Central memory CD4-positive, alpha-beta T cell (primary cell): ENCODE measurements around the gene SLC7A8.
"Not testable (repeated sequence)": the region's sequence is repeated elsewhere in the genome, so short reads cannot be mapped to it uniquely, and the experiment has no call there.

Experiments
- DNase-seq: peaks from one replicate; pipeline ENCODE4 v3.0.0; 2022

SLC7A8 gene

DNA sequence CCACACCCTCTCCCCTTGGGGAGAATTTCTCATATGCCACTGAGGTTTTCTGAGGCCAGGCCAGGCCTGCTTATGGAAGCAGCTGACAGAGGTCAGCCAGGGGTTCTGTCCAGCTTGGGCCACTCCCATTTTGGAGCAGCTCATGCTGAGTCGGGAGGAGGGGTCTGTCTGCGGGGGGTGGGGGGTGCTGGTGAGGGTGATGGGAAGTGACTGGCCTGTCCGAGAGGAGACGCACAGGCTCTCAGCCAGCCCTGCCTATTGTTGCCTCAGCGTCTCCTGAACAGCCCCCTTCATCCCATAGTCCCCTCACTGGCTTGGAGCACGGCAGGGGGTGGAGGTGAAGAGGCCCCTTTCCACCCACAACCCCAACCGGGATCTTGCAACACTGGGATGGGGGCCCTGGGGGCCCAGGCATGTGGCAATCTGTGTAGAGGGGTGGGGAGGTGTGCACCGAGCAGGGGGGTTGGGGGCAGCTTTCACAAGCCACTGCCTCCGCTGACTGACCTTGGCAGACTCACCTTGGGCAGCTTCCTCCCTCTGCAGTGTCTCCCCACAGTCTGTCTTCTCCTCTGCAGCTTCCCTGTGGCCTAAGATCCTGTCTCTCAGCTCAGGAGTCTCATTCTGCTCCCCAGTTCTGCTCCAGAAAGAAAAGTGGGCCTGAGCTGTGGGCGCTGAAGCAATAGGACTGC, 69.9 kb downstream of the SLC7A8 start:
- no peak for DNase-seq

- DNase-seq, result no peak
Observed at GRCh38 chr14:23112359-23113178, 70.9 kb downstream of the SLC7A8 start.

- no peak for DNase-seq
Observed at GRCh38 chr14:23110579-23111365, 72.7 kb downstream of the SLC7A8 start.

DNA sequence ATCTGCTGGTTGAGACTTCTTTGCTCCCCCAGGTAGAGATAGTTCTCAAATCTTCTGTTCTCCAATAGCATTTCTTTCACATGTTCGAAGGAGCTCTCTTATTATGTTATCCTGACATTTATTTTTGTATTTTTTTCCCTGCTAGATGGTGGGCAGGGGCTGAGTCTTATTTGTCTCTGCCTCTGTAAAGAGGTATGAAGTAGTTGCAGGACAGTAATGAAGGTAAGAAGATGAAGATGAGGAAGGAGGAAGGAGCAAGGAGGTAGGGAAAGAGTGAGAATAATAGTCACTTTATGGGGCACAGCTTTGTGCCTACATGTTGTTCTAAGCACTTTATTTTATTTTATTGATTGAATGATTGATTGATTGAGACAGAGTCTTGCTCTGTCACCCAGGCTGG, 73.7 kb downstream of the SLC7A8 start:
- DNase-seq, result no peak

- DNase-seq, result not testable (repeated sequence)
Observed at GRCh38 chr14:23108169-23108568, 75.3 kb downstream of the SLC7A8 start.

GRCh38 chr14:23107620-23108019, 75.8 kb downstream of the SLC7A8 start:
- not testable (repeated sequence) for DNase-seq

GRCh38 chr14:23106747-23107045, 76.8 kb downstream of the SLC7A8 start:
- DNase-seq, result no peak

DNA sequence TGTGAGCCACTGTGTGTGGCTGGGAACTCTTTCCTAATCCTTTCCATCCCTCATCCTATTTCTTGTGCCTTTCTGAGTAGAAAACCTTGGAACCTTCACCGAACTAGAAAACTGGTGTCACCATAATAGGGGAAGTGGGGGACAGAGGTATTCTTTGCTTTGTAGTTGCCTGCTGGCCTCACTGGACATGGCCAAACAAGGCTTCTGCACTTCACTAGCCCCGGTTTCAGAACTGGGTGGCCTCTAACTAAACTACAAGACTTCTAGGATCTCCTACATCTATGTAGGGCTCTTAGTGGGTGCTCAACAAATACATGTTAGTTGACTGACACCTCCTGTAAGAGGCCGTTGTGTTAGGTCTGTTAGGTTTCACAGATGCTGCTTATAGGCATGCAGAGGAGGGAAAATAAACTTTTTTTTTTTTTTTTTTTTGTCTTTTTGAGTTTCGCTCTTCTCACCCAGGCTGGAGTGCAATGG, 78.1 kb downstream of the SLC7A8 start:
- DNase-seq, result no peak

DNA sequence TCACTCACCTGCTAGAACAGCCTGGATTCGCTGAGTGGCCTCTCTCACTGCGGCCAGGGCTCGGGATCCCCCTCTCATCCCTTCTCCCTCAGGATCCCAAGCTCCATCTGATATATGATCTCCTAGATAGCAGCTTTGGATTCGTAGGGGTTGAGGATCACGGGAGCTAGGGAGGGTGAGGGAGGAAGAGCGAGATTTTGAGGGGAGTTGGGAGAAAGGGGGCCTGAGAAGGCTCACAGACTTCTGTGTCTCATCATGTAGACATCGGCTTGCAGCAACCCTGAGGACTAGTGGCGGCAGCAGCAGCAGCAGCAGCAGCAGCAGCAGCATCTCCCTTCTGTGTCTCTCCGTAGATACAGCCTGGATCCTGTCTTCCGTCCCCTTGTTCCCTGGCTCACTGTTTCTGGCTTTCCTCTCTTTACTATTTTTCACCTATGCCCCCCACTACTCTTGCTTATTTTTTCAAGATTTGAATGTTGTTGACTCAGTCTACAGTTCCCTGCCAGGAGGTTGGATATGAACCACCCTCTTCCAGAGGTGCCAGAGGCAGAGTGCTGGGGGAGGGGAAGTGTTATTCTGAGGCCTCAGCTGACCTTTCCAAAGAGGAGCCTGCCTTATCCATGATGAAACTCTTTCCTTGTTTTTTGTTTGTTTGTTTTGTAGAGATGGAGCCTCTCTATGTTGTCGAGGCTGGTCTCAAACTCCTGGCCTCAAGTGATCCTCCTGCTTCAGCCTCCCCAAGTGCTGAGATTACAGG, 78.7 kb downstream of the SLC7A8 start, which contains the start of gene CIROP:
Gene CIROP, minus strand, starts transcription at position 399 of the 757 bp plus-strand sequence. Its CDS starts 69 bp downstream, at position 330.
- DNase-seq, result no peak

DNA sequence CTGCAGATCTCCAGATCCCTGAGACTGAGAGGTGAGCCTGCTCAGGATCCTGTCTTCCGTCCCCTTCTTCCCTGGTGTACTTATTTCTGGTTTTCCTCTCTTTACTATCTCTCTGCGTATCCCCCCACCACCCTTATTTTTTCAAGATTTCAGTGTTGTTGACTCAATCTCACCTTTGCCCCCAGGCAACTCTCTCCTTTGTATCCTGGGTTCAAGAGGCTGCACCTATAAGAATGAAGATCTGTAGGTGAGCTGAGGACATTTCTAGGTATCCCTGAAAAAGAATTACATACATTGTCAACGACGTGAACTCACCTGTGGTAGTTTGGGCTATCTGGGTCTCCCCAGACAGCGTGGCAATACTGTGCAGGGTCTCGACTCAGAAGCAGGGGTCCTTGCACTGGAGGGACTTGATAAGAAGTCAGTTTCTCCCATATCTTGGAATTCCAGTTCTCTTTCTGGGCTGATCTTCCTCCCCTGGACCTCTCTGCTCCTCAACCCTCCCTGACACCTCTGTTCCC, 79.3 kb downstream of the SLC7A8 start:
- no peak for DNase-seq

- no peak for DNase-seq
Observed at GRCh38 chr14:23103581-23103980, 79.9 kb downstream of the SLC7A8 start.

- DNase-seq, result no peak
Observed at GRCh38 chr14:23102801-23103200, 80.7 kb downstream of the SLC7A8 start.

DNA sequence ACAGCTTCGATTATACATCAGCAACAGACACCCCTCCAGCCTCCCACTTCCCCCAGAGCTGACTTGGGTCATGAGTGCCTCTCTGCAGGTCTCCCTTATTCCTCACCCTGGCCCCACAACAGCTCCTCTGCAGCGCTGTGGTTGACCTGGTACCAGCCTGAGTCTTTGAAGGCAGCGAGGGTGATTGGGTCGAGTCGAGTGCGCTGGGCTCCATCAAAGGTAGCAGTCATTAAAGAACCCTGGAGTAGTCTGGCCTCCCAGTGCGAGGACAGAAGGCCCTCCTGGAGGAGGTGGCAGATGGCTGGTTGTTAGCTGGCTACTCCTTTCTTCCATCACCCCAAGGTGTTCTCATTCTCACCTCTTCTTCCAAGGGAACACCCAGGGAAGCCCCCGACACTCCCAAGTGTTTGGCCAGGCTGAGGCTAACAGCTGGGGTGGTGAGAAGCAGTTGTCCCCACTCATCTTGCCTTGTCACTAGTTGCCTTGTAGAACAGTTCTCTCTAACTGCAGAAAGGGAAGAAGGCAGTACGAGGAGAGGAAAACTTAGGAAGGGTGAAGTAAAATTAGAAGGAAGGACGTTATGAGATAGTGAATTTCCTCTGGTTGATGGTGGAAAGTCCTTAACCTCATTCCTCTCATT, 81.4 kb downstream of the SLC7A8 start:
- DNase-seq, result no peak

- DNase-seq, result no peak
Observed at GRCh38 chr14:23101213-23101970, 82.1 kb downstream of the SLC7A8 start.

DNA sequence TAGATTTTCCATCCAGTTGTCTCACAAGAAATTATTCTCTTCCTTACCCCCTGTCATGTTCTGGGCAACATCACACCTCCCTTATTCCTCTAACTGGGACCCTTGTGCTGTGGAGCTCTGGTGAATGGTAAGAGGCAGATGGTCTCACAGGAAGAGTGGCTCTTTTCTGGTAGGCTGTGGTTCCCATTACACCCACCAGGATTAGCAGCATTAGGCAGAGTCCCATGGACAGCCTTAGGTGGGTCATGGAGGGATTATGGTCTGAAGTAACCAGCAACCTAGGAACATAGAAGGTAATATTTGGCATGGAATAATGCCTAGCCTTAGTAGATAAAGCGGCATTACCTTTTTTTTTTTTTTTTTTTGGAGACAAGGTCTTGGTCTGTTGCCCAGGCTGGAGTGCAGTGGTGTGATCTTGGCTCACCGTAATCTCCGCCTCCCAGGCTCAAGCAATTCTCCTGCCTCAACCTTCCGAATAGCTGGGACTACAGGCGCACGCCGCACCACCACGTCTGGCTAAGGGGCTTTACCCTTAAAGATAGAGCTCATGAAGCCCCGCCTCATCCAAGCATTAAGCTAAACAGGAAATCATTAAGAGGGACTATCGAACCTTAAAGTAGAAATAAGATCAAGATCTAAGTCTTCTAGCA, 84.1 kb downstream of the SLC7A8 start:
- DNase-seq, result no peak

GRCh38 chr14:23097786-23098185, 85.7 kb downstream of the SLC7A8 start:
- DNase-seq, result no peak

- DNase-seq, result peak; percentile 100
Observed at GRCh38 chr14:23095196-23096108, 88.0 kb downstream of the SLC7A8 start, which contains the start of gene C14orf119. C14orf119 (plus strand) TSS chr14:23095505; CDS start chr14:23097659, 2,154 bp downstream.

DNA sequence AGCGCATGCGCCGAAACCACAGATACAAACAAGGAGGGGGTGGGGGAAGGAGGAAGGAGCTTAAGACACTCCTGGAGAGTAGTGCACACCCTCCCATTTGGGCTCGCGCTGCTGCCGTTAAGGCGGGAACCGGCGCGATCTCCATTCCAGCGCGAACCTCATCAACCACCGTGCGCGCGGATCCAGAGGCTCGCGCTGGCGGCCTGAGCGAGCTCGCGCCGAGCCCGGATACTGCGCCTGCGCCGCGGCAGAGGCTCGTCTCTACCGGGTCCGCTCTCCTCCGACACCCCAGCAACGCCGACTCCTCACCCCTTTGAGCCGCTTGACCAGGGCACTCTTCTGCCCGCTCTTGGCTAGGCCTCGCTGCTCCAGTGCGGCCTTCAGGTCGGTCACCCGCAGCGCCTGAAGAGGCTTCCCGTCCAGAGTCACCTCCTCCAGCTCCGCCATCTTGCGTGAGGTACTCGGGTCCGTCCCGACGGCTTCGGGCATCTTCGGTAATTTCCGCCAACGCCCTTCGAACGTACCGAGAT, 88.7 kb downstream of the SLC7A8 start, which contains the start of gene ACIN1:
Gene ACIN1, minus strand, starts transcription at position 471 of the 530 bp plus-strand sequence. Its CDS starts 24 bp downstream, at position 447.
- no peak for DNase-seq
